Mononuclear cell (primary cell): ENCODE measurements around the gene BHLHA15. TPM values are rescaled to one million over a fixed set of nuclear protein-coding genes. Genes with fewer than 3 reads are reported as not detected.
"Not testable (repeated sequence)": the region's sequence is repeated elsewhere in the genome, so short reads cannot be mapped to it uniquely, and the experiment has no call there.

ENCODE experiments used
- H3K27me3 ChIP-seq: 2 replicates; pipeline ENCODE4 v1.6.0; 2011; ENCODE audit warnings: low read length, control low read depth; ENCODE audit not compliant: insufficient read depth
- H3K4me1 ChIP-seq: 2 replicates; pipeline ENCODE4 v1.5.1; 2011; ENCODE audit warnings: mild to moderate bottlenecking, low read length, control low read depth; ENCODE audit not compliant: insufficient read depth
- H3K4me3 ChIP-seq: 2 replicates; pipeline ENCODE4 v1.5.1; 2011; ENCODE audit warnings: mild to moderate bottlenecking, low read length, moderate library complexity
- H3K9me3 ChIP-seq: 2 replicates; pipeline ENCODE4 v1.5.1; 2011; ENCODE audit warnings: low read depth, mild to moderate bottlenecking, control low read depth, low read length
- total RNA-seq: library from RNA; depleted of rRNA; stranded (reverse); fragments of >200 nt; gene quantifications from one replicate; pipeline ENCODE4 v1.2.3, GENCODE V29; 2012

Gene BHLHA15
- total RNA-seq, 1 donor: not detected

DNA sequence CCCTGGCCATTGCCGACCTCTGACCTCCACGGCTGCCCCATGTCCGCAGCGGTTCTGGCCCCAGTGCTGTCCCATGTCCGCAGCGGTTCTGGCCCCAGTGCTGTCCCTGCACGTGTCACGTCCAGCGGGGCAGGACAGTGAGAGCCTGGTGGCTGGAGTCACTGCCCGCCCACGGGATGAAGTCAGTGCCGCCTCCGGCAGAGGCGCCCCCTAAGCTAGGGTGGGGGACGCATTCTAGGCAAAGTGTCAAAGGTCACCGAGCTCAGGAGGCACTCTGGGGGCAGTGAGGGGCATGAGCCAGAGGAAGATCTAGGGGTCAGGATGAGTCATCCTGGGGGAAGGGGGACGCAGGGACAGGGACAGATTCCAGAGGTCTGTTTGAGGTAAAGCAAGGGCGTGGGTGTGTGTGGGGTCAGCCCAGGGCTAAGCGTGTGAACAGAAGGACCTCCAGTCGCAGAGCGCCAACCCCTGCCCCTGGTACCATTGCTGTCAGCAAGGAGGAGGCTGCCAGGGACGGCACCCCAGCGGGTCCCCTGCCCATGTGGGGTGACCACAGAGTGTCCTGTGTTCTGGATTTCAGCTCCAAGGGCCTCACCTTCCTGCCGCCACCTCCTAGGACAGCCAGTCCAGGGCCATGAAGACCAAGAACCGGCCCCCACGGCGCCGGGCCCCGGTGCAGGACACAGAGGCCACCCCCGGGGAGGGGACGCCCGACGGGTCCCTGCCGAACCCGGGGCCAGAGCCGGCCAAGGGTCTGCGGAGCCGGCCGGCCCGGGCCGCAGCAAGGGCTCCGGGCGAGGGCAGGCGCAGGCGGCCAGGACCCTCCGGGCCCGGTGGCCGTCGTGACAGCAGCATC is 665 bp downstream of the BHLHA15 start:
- no peak overlapping the region for H3K4me3 ChIP-seq
- no peaks in the 10 kb centered on the region for H3K9me3 ChIP-seq

DNA sequence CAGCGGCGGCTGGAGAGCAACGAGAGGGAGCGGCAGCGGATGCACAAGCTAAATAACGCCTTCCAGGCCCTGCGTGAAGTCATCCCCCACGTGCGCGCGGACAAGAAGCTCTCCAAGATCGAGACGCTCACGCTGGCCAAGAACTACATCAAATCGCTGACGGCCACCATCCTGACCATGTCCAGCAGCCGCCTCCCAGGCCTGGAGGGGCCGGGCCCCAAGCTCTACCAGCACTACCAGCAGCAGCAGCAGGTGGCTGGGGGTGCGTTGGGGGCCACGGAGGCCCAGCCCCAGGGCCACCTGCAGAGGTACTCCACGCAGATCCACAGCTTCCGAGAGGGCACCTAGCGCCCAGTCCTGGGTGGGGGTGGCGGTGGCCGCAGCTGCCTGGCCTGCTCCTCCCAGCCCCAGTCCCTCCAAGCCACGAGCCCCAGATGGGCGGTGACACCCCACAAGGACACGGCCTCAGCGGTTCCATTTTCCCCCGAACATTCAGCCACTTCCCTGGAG is 1.3 kb downstream of the BHLHA15 start:
- Histone ChIP-seq H3K4me3 (no peak overlapping the region), H3K27me3 (peaks cover 2% of the 10 kb centered on the region)

More for the DNA sequence above, 665 bp downstream of the BHLHA15 start:
- Histone ChIP-seq H3K27me3 (peaks cover 2% of the 10 kb centered on the region), H3K4me1 (no peaks in the 10 kb centered on the region)

DNA sequence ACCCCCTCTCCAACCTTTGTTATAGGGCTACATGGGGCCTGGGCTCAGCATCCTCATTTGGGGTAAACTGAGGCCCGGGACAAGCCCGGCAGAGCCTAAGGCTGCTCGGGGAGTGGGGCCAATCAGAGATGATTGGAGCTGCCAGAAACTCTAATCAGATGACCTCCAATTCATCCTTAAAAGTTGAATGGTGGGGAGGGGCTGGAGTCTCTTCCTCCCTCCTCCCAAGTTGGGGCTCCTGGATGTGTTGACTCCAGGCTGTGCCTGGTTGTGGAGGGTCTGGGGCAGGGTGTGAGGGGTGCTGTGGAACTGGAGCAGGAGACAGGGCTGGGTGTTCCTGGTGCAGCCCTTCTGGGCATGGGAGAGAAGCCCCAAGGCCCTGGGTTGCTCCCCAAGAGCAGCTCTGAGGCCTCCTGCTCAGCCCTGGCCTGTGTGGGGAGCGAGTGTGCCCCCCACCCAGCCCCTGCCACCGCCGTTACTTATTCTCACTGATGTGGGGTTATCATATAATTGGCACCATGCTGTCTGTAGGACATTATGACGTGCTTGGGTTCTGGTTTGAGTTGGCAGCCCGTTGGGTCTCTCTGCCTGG is 2.2 kb downstream of the BHLHA15 start:
- no peak overlapping the region for H3K4me3 ChIP-seq
- no peaks in the 10 kb centered on the region for H3K9me3 ChIP-seq
- H3K27me3 ChIP-seq: peaks cover 2% of the 10 kb centered on the region
- peaks cover 8% of the 10 kb centered on the region for H3K4me1 ChIP-seq

More for the DNA sequence above, 1.3 kb downstream of the BHLHA15 start:
- H3K9me3 ChIP-seq: no peaks in the 10 kb centered on the region
- H3K4me1 ChIP-seq: peaks cover under 1% of the 10 kb centered on the region

DNA sequence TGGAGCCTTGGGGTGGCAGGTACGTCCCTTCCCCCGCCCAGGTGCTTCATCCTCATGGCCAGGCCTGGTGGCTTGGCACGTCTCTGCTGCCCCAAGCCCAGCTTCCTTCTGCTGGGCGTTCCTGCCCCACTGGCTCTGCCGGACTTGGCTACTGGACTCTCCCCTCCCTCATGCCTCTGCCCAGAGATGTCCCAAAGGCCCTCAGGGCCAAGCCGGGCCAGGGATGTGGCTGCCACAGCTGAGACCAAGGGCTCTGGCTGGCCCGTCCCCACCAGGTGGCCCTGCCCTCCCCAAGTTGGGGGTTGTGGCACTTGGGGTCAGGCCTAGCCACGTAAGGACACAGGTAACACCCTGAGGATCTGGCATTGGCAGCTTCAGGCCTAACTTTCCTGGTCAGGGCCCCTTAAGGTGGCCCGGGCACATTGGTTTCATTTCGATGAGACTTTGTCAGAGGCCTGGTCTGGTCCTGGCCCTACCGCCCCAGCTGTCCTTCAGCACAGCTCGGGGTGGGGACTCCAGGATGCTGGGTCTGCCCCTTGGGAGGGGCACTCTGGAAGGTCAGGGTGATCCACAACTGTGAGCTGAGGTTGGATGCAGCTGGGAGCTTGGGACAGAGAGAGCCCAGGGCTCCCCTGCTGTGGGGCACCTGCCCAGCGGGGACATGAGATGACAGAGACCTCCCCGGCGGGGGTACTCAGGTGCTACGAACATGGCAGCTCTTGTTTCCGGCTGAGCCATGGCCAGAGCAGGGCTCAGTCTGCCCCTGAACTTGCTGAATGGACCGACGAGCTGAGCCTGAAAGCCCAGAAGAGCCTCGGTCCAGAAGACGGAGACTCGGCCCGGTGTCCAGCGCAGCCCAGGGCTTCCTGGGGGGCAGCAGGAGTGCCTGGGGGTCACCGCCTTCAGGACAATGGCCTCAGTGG is 2.9 kb downstream of the BHLHA15 start:
- Histone ChIP-seq H3K4me3 (no peak overlapping the region), H3K9me3 (no peaks in the 10 kb centered on the region), H3K27me3 (peaks cover 2% of the 10 kb centered on the region), H3K4me1 (peaks cover 9% of the 10 kb centered on the region)

DNA sequence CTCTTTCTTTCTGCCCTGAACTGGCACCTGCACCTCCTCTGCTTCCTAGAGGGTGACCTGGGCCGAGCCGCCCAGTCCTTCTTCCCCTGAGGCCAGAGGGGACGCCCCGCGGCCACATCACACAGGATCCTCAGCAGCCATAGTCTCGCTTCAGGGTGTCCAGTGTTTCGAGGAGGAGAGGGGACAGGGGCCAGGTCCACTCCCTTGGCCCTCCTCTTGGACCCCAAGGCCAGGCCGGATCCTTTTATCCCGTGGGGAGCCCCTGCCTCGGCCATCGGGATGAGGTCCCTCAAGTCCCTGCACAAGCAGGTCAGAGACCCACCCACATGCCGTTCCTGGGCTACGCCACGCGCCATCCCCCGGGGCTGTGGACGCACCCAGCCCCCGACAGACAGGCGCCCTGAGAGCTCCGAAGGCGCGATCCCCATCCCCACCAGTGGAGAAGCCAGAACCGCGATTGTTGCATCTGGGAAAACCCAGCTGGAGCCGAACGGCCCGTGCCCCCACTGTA is 3.6 kb downstream of the BHLHA15 start:
- Histone ChIP-seq H3K4me1 (peaks cover 9% of the 10 kb centered on the region), H3K27me3 (peaks cover 2% of the 10 kb centered on the region), H3K4me3 (no peak overlapping the region), H3K9me3 (no peaks in the 10 kb centered on the region)

DNA sequence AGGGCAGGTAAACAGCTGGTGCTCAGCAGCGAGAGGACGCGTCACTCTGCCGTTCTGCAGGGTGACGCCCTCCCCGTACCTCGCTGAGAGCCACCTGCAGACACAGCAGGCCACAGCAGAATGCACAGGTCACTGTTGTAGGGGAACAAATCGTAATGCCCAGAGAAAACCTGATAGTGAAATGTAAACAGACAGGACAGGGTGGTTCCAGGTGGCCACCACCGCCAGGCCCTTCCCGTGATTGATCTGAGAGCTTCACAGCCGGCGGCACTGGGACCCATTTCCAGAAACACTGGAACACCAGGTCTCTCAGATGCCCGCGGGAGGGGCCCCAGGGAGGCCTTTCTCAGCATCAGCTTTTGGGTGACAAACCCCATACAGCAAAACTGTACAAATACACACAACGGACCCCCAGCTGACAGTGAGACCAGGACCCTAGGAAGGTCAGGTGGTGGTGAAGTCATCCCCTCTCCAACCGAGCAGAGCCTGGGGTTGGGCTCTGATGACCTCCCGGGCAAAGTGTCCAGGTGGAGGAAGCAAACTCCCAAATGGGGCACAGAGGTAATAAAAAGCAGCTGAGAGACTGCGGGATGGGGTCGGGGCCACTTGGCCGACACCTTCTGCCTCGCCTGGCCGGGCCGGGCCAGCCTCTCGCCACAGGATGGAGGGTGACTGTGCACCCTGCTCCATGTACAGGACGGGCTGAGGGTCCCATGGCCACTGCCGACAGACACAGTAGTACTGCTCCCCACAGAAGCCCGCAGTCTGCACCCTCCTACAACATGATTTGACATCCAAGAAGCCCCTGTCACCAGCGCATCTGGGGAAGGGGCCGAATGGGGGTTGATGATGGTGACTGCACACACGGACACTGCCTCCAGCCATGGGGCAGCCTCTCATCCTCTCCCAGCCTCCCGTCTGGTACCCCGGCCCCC is 4.6 kb downstream of the BHLHA15 start:
- Histone ChIP-seq H3K4me1 (peaks cover 9% of the 10 kb centered on the region), H3K9me3 (no peaks in the 10 kb centered on the region), H3K4me3 (no peak overlapping the region), H3K27me3 (peaks cover 2% of the 10 kb centered on the region)

DNA sequence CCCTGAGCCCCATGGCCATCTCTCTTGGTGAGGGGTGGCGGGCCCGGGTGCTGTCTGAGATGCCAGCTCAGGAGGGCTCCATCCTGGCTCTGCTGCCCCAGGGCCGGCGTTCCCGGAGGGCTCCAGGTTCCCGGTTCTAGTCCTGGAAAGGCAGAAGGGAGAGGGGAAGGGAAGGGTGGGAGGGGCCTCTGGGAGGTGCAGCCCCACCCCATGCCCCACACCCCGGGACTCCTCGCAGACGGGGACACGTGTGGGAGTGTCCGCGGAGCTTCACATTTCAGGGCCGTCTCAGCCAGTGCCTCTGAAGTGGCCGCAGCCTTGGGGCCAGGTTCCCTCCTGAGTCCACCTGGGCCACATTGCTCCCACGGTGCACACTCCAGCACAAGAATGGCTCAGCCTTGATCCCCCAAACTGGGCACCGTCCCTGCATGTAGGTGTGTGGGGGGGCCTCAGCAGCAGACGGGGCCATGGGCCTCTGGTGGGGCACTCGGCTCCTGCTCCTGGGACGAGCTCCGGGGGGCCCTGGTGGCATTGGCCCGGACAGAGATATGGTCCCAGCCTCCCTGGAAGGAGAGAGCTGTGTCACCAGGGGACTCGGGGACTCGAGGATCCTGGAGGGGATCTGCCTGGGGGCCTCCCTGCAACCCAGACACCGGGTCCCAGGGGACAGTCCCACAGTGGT is 5.8 kb downstream of the BHLHA15 start:
- Histone ChIP-seq H3K4me3 (no peak overlapping the region), H3K9me3 (no peaks in the 10 kb centered on the region), H3K4me1 (peaks cover 9% of the 10 kb centered on the region), H3K27me3 (no peaks in the 10 kb centered on the region)

DNA sequence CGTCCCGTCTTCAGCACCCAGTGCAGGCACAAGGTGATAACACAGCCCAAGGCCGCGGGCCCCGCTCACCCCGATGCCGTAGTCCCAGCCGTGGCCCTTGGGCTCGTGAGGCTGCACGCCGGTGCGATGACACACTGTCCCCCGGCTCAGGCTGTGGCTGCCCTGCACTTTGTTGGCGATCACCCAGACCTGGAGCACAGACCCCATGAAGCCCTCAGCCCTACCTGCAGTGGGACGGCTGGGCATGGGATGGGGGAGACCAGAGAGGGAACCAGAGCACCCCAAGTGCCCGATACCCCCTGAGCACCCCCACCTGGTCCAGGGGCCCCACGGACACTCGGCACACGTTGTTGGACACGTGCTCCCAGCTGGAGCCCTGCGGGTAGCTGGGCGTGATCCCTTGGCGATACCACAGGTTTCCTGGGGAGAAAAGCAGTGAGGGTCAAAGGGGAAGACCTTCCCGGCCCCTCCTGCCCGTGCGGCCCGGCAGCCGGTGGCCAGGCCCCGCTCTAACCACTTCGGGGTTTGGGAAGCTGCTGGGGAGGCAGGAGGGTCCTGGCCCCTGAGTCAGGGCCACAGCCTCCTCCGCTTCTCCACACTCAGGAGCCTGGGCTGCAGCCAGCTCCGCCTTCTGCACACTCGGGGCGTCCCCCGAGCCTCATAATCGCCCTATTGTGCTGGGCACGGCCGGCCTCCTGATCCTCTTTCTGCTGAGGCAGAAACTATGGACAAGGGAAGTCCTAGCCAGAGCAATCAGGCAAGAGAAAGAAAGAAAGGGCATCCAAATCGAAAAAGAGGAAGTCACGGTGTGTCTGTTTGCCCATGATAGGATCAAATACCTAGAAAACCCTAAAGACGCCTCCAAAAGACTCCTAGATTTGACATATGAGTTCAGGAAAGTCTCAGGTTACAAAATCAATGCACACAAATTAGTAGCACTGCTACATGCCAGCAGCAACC is 6.7 kb downstream of the BHLHA15 start:
- no peaks in the 10 kb centered on the region for H3K9me3 ChIP-seq
- H3K27me3 ChIP-seq: no peaks in the 10 kb centered on the region
- H3K4me1 ChIP-seq: peaks cover 9% of the 10 kb centered on the region
- no peak overlapping the region for H3K4me3 ChIP-seq

DNA sequence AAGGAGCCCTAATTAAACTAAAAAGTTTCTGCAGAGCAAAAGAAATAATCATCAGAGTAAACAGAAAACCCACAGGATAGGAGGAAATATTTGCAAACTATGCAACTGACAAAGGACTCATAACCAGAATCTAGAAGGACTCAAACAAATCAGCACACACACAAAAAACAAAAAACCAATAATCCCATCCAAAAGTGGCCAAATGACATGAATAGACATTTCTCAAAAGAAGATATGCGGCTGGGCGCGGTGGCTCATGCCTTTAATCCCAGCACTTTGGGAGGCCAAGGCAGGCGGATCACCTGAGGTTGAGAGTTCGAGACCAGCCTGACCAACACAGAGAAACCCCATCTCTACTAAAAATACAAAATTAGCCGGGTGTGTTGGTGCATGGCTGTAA is 8.1 kb downstream of the BHLHA15 start:
- H3K27me3 ChIP-seq, H3K4me1 ChIP-seq, H3K9me3 ChIP-seq, H3K4me3 ChIP-seq: not testable (repeated sequence)

DNA sequence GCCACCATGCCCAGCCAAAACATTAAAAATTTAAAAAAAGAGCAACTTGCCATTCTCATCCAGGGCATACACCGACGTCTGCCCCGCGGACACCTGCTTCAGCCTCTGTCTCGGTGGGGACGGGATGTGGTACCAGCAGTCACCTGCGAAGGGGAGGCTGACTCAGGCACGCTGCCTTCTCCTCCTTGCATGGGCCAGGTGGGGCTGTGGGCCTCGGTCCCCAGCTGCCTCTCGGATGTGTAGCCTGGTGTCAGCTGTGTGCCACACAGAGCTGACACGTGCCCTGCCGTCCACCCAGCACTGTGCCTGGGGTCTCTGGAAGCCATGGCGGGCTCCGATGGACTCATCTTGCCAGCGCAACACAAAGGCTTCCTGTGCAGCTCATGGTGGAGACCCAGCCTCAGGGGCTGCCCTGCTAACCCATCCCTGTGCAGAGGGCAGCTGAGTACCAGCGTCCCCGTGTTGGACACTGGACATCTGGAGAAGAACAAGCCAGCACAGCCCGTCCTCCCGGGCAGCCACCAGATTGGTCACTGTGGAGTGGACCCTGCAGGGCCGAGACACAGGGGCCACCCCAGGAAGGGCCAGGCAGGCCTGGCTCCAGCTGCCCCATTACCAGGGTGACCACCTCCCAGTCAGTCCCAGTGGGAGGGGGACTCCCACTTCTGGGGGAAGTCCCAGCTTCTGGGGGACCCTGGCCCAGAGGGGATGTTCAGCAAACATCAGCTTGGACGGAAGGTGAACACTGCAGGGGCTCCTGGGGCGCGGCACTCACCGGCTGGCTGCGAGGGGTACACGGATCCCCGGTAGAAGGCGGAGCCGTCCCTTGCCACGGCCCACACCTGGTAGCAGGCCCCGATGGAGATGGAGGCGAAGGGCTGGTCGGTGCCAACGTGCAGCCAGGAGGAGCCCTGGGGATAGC is 10.6 kb downstream of the BHLHA15 start:
- H3K4me1 ChIP-seq: peaks cover 9% of the 10 kb centered on the region
- no peak overlapping the region for H3K4me3 ChIP-seq
- no peaks in the 10 kb centered on the region for H3K27me3 ChIP-seq
- H3K9me3 ChIP-seq: no peaks in the 10 kb centered on the region

DNA sequence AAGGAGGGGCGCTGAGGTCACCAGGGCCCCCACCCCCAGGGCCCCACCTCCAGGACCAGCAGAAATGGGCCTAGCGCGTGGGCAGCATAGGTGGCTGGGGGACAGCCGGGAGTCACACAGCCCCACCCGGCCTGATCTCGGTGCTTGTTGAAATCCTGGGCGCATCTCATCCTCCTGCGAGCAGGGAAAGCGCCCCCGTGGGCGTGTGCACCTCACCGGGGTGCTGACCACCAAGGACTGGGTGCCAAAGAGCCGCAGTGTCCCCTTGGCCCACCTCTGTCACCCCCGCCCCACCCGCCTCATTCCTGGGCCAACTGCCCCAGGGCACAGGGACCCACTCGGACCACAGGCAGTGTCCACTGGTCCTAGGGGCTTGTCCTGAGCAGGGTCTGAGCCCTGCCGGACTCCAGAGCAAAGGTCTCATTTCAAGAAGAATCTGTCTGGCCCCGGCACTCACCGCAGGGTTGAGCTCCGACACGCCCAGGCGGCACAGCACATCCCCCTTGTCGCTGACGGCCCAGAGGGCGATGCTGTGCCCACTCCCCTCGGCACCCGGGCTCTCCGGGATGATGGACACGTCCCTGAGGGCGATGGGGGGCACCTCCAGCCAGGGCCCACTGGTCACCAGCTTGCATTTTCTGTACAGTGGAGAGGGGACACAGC is 11.4 kb downstream of the BHLHA15 start:
- Histone ChIP-seq H3K4me3 (no peak overlapping the region), H3K4me1 (peaks cover 8% of the 10 kb centered on the region), H3K9me3 (no peaks in the 10 kb centered on the region), H3K27me3 (no peaks in the 10 kb centered on the region)
